Vagina (tissue), 2 donors: Measurements from ENCODE around the gene MPST. TPM values are rescaled to one million over a fixed set of nuclear protein-coding genes. Genes with fewer than 3 reads are reported as not detected.

ENCODE experiments used
- DNase-seq, 2 donors: peaks; one replicate each; pipeline ENCODE4 v3.0.0-alpha.2; 2017; ENCODE audit errors: extremely low spot score in 2 of 2
- H3K27ac ChIP-seq: fragments of 200-600 bp; sonication (generic); one replicate; pipeline ENCODE4 v1.5.1; 2019
- H3K27me3 ChIP-seq: fragments of 200-600 bp; sonication (generic); one replicate; pipeline ENCODE4 v1.5.1; 2019
- H3K36me3 ChIP-seq, 2 donors: fragments of 200-600 bp; sonication (generic); one replicate each; pipeline ENCODE4 v1.5.1; 2017 to 2019
- H3K4me1 ChIP-seq: fragments of 200-600 bp; sonication (generic); one replicate; pipeline ENCODE4 v1.5.1; 2019
- H3K4me3 ChIP-seq, 2 donors: fragments of 200-600 bp; sonication (generic); 1 replicate in 1 of 2; 2 replicates in 1 of 2; pipeline ENCODE4 v1.5.1; 2016 to 2019
- H3K9me3 ChIP-seq: fragments of 200-600 bp; sonication (generic); one replicate; pipeline ENCODE4 v1.5.1; 2019
- POLR2A ChIP-seq, 2 donors: fragments of 450-650 bp; IDR thresholded peaks; one replicate each; pipeline ENCODE4 v1.6.1; 2017; ENCODE audit warnings: antibody characterized with exemption in 2 of 2, mild to moderate bottlenecking in 2 of 2, moderate library complexity in 2 of 2
- POLR2AphosphoS5 ChIP-seq, 2 donors: sonication (generic); formaldehyde crosslinking; IDR thresholded peaks; one replicate each; pipeline ENCODE4 v1.9.0; 2017; ENCODE audit warnings: antibody characterized with exemption in 2 of 2, mild to moderate bottlenecking in 2 of 2, low read depth in 1 of 2; ENCODE audit not compliant: insufficient read depth in 1 of 2
- intact Hi-C: fragments of 100-400 bp; cut with DNase I; formaldehyde crosslinking; loops from one replicate; pipeline ENCODE4 v1.15.1; 2023
- total RNA-seq: library from RNA; depleted of rRNA; stranded (reverse); fragments of >200 nt; gene quantifications from one replicate; pipeline ENCODE4 v1.2.3, GENCODE V29; 2016
- TF ChIP-seq, protein P1 (sequence below), 3 experiments: fragments of 450-650 bp in 2 of 3; fragments of 200-600 bp in 1 of 3; sonication (generic) in 1 of 3; IDR thresholded peaks; one replicate each; pipeline ENCODE4 v1.5.1; 2017 to 2019; ENCODE audit warnings: antibody characterized with exemption in 3 of 3, mild to moderate bottlenecking in 2 of 3, moderate library complexity in 2 of 3

Gene MPST
- total RNA-seq, 1 donor from 2014 or later, result 126 TPM

GRCh38 chr22:37057796-37058510 is 38.4 kb downstream of the MPST start:
- Histone ChIP-seq H3K36me3 (peaks cover 0 to 30% of the 10 kb centered on the region in 2 donors), H3K4me1 (peaks cover 12% of the 10 kb centered on the region), H3K9me3 (no peaks in the 10 kb centered on the region), H3K27me3 (no peaks in the 10 kb centered on the region), H3K27ac (no peak overlapping the region), H3K4me3 (no peak overlapping the region)
- TF ChIP-seq, protein P1, sequence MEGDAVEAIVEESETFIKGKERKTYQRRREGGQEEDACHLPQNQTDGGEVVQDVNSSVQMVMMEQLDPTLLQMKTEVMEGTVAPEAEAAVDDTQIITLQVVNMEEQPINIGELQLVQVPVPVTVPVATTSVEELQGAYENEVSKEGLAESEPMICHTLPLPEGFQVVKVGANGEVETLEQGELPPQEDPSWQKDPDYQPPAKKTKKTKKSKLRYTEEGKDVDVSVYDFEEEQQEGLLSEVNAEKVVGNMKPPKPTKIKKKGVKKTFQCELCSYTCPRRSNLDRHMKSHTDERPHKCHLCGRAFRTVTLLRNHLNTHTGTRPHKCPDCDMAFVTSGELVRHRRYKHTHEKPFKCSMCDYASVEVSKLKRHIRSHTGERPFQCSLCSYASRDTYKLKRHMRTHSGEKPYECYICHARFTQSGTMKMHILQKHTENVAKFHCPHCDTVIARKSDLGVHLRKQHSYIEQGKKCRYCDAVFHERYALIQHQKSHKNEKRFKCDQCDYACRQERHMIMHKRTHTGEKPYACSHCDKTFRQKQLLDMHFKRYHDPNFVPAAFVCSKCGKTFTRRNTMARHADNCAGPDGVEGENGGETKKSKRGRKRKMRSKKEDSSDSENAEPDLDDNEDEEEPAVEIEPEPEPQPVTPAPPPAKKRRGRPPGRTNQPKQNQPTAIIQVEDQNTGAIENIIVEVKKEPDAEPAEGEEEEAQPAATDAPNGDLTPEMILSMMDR (IDR thresholded peaks at IDR 0.05), result no peak
- TF ChIP-seq POLR2A (IDR thresholded peaks at IDR 0.05) (no peak), POLR2AphosphoS5 (IDR thresholded peaks at IDR 0.05; ENCODE audit: insufficient read depth in 1 of 2, low read depth in 1 of 2) (no peak)
- intact Hi-C loops, result no loop called here
- DNase-seq, result no peak

GRCh38 chr22:37058917-37059701 is 39.6 kb downstream of the MPST start:
- no peak for TF ChIP-seq POLR2AphosphoS5 (IDR thresholded peaks at IDR 0.05; ENCODE audit: insufficient read depth in 1 of 2, low read depth in 1 of 2)
- no peak for TF ChIP-seq POLR2A (IDR thresholded peaks at IDR 0.05)
- TF ChIP-seq, protein P1 (IDR thresholded peaks at IDR 0.05), result no peak
- Histone ChIP-seq H3K4me1 (peaks cover 2% of the 10 kb centered on the region), H3K27ac (no peak overlapping the region), H3K9me3 (no peaks in the 10 kb centered on the region), H3K4me3 (no peak overlapping the region), H3K27me3 (no peaks in the 10 kb centered on the region), H3K36me3 (peaks cover 0 to 30% of the 10 kb centered on the region in 2 donors)
- intact Hi-C loops, result no loop called here
- no peak for DNase-seq

- no peak overlapping the region for H3K27ac ChIP-seq
- no peaks in the 10 kb centered on the region for H3K27me3 ChIP-seq
- TF ChIP-seq POLR2AphosphoS5 (IDR thresholded peaks at IDR 0.05; ENCODE audit: insufficient read depth in 1 of 2, low read depth in 1 of 2) (no peak), POLR2A (IDR thresholded peaks at IDR 0.05) (no peak)
- TF ChIP-seq, protein P1 (IDR thresholded peaks at IDR 0.05), result no peak
- intact Hi-C loops, result no loop called here
- H3K36me3 ChIP-seq, result peaks cover 0 to 30% of the 10 kb centered on the region in 2 donors
- H3K4me3 ChIP-seq, result no peak overlapping the region
- no peak for DNase-seq
- no peaks in the 10 kb centered on the region for H3K4me1 ChIP-seq
- no peaks in the 10 kb centered on the region for H3K9me3 ChIP-seq
Measured at GRCh38 chr22:37059876-37060449, 40.4 kb downstream of the MPST start.

DNA sequence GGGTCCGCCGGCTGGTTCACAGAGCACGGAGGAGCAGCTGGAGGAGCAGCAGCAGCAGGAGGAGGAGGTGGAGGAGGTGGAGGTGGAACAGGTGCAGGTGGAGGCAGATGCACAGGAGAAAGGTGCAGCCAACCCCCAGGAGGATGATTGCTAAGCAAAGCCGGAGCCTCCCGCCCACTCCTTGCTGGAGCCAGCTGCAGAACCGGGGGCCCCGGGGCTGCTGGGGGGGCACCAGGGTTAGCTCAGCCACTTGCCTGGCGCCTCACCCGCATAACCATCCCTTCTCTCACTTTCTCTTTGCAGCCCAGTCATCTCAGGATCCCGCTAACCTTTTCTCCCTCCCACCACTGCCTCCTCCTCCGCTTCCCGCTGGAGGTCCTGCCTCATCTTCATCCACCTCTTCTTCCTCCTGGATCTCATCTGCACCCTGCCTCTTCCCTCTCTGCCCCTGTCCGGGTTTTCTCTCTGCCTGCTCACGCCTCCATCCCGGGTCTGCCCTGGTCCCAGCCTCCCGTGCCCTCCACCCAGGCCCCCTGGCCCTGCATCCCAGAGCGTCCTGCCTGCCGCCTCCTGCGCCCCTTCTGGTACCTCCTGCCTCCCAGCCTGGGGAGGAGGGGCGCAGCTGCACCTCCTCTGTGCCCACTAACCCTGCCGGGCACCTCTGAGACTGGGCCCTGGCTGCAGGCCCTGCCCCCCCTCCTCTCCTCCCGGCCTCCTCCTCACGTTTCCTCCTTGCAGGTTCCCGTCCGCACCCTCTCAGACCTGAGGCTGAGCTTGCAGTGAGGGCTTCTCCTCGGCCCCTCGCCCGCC is 41.5 kb downstream of the MPST start:
- H3K9me3 ChIP-seq, result no peaks in the 10 kb centered on the region

More for the DNA sequence above, 41.5 kb downstream of the MPST start:
- DNase-seq, result no peak
- H3K27ac ChIP-seq, result no peak overlapping the region
- no peaks in the 10 kb centered on the region for H3K4me1 ChIP-seq
- H3K4me3 ChIP-seq, result no peak overlapping the region
- peaks cover 0 to 30% of the 10 kb centered on the region in 2 donors for H3K36me3 ChIP-seq
- intact Hi-C loops, result no loop called here
- no peaks in the 10 kb centered on the region for H3K27me3 ChIP-seq
- TF ChIP-seq, protein P1 (IDR thresholded peaks at IDR 0.05), result no peak
- TF ChIP-seq POLR2A (IDR thresholded peaks at IDR 0.05) (no peak), POLR2AphosphoS5 (IDR thresholded peaks at IDR 0.05; ENCODE audit: insufficient read depth in 1 of 2, low read depth in 1 of 2) (no peak)
